HG03060 (cell line): Measurements from ENCODE around the gene ZNF132.

Source experiments
- ATAC-seq: cut with Tn5 transposase; IDR thresholded peaks from one replicate; pipeline ENCODE4 v1.9.1; 2021; ENCODE audit warnings: low read depth, moderate number of reproducible peaks; ENCODE audit not compliant: unreplicated experiment

ZNF132 gene

GRCh38 chr19:58392945-58393724 lies 46.8 kb downstream of the ZNF132 start:
- ATAC-seq = no peak

DNA sequence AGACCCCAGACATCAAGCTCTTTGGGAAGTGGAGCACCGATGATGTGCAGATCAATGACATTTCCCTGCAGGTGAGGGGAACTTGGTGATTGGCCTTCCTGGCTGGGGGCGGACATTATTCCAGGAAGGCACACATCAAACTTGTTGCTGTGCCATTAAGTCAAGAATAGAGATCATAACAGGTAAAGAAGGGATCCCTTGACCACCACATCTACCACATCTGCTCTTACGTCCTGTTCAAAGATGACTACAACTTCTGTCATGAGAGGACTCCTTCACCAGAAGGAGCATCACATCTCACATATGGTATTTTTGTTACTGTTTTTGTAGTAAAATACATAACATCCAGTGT lies 51.8 kb downstream of the ZNF132 start:
- ATAC-seq = no peak

DNA sequence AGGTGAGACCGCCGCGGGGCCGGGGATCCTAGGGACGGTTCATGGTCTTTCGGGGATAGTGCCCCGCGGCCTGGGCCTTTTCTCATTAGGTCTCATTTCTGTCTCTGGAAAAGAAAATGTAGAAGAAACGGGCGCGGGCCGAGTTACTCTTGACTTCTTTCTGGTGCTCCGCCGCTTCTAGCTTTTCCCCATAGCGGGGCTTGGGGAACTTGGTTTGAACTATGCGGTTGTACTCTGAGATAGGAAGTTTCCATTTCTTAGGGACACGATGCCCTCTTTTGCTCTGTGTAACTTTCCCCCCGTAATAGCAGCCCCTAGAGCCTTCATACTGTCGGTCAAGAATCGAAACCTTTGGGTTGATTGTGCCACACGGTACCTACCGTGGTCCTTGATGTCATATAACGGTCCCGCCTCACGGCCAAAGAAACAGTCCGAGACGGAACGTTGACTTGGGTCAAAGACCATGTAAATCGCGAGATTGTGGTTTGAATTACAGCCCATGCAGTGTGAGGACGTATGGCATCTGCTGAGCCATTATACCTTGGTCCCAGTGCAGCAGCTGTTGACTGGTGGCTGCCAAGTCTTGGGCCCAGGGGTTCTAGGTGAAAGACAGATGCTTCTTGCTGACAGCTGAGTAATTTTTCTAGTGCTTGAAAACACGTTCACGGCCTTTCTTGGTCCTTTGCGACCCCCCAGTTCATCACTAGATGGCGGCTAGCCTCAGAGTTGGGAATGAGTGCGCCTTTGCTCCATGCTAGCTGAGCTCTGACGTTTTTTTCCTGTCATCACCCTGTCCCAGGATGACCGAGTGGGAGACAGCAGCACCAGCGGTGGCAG lies 52.4 kb downstream of the ZNF132 start:
- ATAC-seq = no peak

DNA sequence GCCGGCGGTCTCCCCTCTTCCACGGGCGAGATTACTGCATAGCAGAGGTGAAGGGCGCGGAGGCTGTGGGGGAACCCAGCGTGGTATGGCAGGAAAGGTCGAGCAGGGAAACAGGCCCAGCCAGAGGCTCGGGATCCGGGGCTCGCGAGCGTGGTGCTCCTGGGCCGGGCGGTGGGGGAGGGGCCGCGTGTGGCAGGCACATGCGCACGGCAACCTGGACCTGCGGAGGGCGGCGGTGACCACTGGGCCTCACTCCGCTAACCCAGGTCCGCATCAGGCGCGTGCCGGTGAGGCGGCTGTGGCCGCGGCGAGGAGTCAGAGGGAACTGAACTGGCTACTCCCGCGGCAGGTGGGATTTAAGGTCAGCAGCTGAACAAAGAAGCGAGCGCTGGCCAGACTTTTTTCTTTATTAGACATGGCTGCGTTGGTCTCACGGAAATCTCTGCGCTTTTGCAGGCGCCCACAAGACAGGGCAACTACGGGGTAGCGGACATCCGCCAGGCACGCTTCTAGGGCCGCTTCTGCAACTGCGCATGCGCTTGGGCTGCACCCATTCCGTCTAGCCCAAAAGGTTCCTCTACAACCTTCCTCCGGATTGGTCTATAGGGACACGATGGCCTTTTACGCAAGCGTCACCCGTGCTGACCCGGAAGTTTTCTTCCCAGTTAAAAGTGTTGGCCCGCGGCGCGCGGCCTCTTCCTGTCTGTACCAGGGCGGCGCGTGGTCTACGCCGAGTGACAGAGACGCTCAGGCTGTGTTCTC lies 53.2 kb downstream of the ZNF132 start, which contains the start of gene RPS5:
Gene RPS5 (plus strand): TSS at position 694 of the 762 bp plus-strand sequence. CDS start 869 bp downstream, outside the sequence.
- ATAC-seq = peak; percentile 69

GRCh38 chr19:58385891-58386575 lies 53.9 kb downstream of the ZNF132 start:
- no peak for ATAC-seq

- no peak for ATAC-seq
Observed at GRCh38 chr19:58385313-58385890, 54.6 kb downstream of the ZNF132 start.

GRCh38 chr19:58382997-58383603 lies 56.9 kb downstream of the ZNF132 start:
- no peak for ATAC-seq
